SU-DHL-6 (cell line): ENCODE results near the gene CLDN18.

Experiments
- H2AFZ ChIP-seq: fragments of 200-600 bp; sonication (generic); 2 replicates; pipeline ENCODE4 v1.6.1; 2014; ENCODE audit warnings: low read depth, mild to moderate bottlenecking, moderate library complexity, mixed read lengths, antibody characterized with exemption, low read length; ENCODE audit not compliant: severe bottlenecking
- H3F3A ChIP-seq: fragments of 200-600 bp; shearing (Covaris generic); 2 replicates; pipeline ENCODE4 v1.6.0; 2016; ENCODE audit warnings: antibody characterized with exemption, mild to moderate bottlenecking; ENCODE audit not compliant: insufficient read depth
- H3K27ac ChIP-seq: fragments of 200-600 bp; sonication (generic); 2 replicates; pipeline ENCODE4 v1.5.1; 2016; ENCODE audit warnings: low read depth, mild to moderate bottlenecking, low read length, moderate library complexity, mixed read lengths
- H3K27me3 ChIP-seq: fragments of 200-600 bp; sonication (generic), shearing (Covaris generic); 2 replicates; pipeline ENCODE4 v1.6.0; 2014; ENCODE audit warnings: mild to moderate bottlenecking, low read length
- H3K36me3 ChIP-seq: fragments of 200-600 bp; sonication (generic); 2 replicates; pipeline ENCODE4 v1.6.1; 2014; ENCODE audit warnings: mild to moderate bottlenecking, low read length, mixed read lengths
- H3K4me2 ChIP-seq: fragments of 300-600, 200-600 bp; shearing (Covaris generic), sonication (generic); 2 replicates; pipeline ENCODE4 v1.6.0; 2014; ENCODE audit warnings: low read length, low read depth, mild to moderate bottlenecking; ENCODE audit not compliant: poor library complexity, severe bottlenecking
- H3K4me3 ChIP-seq: fragments of 200-600 bp; sonication (generic); 2 replicates; pipeline ENCODE4 v1.5.1; 2014; ENCODE audit warnings: antibody characterized with exemption, low read length, mild to moderate bottlenecking, mixed read lengths; ENCODE audit not compliant: insufficient read depth, poor library complexity, severe bottlenecking
- H3K79me2 ChIP-seq: fragments of 200-600 bp; sonication (generic); 2 replicates; pipeline ENCODE4 v1.6.1; 2014; ENCODE audit warnings: mild to moderate bottlenecking, low read length, moderate library complexity; ENCODE audit not compliant: insufficient read depth
- H3K9ac ChIP-seq: fragments of 200-600 bp; sonication (generic); 2 replicates; pipeline ENCODE4 v1.7.0; 2014; ENCODE audit warnings: mild to moderate bottlenecking, low read length
- H3K9me2 ChIP-seq: fragments of 200-600 bp; sonication (generic); replicated peaks from 2 replicates; pipeline ENCODE4 v1.6.1; 2014; ENCODE audit warnings: low read length; ENCODE audit not compliant: insufficient read depth
- H3K9me3 ChIP-seq: fragments of 200-600 bp; sonication (generic); 2 replicates; pipeline ENCODE4 v1.6.1; 2014; ENCODE audit warnings: low read length, mixed read lengths; ENCODE audit not compliant: insufficient read depth
- H4K20me1 ChIP-seq: fragments of 200-600 bp; sonication (generic); 2 replicates; pipeline ENCODE4 v1.6.1; 2014; ENCODE audit warnings: low read depth, mild to moderate bottlenecking, antibody characterized with exemption, low read length, moderate library complexity, mixed read lengths
- EZH2phosphoT487 ChIP-seq: fragments of 200-600 bp; sonication (generic), shearing (Covaris generic); conservative IDR thresholded peaks from 2 replicates; pipeline ENCODE4 v1.6.1; 2018; ENCODE audit warnings: mild to moderate bottlenecking, antibody characterized with exemption, low read length, moderate library complexity, mixed read lengths
- TF ChIP-seq, protein P1 (sequence below): fragments of 200-600 bp; sonication (generic); IDR thresholded peaks from one replicate; pipeline ENCODE4 v1.5.1; 2017; ENCODE audit warnings: antibody characterized with exemption, mild to moderate bottlenecking, low read length, moderate library complexity; ENCODE audit not compliant: insufficient read depth, poor library complexity, severe bottlenecking

CLDN18 gene

DNA sequence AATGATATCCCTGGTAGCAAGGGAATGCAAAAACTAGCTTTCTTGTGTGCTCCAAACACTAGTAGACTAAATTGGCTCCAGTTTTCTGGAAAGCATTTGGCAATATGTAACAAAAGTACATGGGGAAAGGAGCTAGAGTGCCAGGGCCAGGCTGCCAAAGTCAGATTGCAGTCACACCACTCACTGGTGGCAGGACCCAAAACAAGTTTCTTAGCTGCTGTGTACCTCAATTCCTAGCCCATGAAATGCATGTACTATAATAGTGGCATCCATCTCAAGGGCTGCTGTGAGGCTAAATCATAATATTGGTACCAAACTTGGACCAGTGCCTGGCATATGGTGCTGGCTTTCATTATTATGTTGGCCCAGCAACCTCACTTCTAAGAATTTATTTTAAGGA is 49.3 kb downstream of the CLDN18 start:
- H3K4me3 ChIP-seq = no peak overlapping the region
- H3K9me3 ChIP-seq = no peaks in the 10 kb centered on the region
- no peak overlapping the region for H3K9ac ChIP-seq
- no peaks in the 10 kb centered on the region for H3K27me3 ChIP-seq
- H2AFZ ChIP-seq = no peak overlapping the region
- H4K20me1 ChIP-seq = no peaks in the 10 kb centered on the region
- H3K4me2 ChIP-seq = no peak overlapping the region
- H3K27ac ChIP-seq = no peak overlapping the region
- H3K36me3 ChIP-seq = no peaks in the 10 kb centered on the region
- H3F3A ChIP-seq = no peaks in the 10 kb centered on the region
- H3K79me2 ChIP-seq = no peaks in the 10 kb centered on the region
- no peak for TF ChIP-seq EZH2phosphoT487
- TF ChIP-seq, protein P1, sequence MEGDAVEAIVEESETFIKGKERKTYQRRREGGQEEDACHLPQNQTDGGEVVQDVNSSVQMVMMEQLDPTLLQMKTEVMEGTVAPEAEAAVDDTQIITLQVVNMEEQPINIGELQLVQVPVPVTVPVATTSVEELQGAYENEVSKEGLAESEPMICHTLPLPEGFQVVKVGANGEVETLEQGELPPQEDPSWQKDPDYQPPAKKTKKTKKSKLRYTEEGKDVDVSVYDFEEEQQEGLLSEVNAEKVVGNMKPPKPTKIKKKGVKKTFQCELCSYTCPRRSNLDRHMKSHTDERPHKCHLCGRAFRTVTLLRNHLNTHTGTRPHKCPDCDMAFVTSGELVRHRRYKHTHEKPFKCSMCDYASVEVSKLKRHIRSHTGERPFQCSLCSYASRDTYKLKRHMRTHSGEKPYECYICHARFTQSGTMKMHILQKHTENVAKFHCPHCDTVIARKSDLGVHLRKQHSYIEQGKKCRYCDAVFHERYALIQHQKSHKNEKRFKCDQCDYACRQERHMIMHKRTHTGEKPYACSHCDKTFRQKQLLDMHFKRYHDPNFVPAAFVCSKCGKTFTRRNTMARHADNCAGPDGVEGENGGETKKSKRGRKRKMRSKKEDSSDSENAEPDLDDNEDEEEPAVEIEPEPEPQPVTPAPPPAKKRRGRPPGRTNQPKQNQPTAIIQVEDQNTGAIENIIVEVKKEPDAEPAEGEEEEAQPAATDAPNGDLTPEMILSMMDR = no peak
- H3K9me2 ChIP-seq = no peaks in the 10 kb centered on the region

DNA sequence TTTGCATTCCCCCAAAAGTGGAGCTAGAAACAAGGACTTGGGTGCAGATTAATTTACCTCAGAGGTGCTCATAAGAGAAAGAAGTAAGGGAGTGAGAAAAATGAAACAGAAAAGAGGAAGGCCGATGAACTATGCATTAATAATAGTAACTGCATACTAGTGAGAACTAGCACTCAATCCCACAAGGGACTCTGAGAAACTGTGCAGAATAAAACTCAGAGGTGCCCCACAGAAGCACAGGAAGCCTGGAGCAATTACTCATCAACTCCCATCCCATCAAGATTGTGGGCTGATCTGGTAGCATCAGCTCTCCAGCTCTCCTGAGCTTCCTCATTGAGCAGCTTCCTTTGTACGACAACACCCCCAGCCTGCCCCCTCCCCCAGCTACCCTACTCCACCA is 50.8 kb downstream of the CLDN18 start:
- H2AFZ ChIP-seq = no peak overlapping the region
- H3K4me3 ChIP-seq = no peak overlapping the region
- no peaks in the 10 kb centered on the region for H3K9me2 ChIP-seq
- no peaks in the 10 kb centered on the region for H3K27me3 ChIP-seq
- TF ChIP-seq EZH2phosphoT487 = no peak
- TF ChIP-seq, protein P1 = no peak
- H3K79me2 ChIP-seq = no peaks in the 10 kb centered on the region
- no peaks in the 10 kb centered on the region for H3K36me3 ChIP-seq
- H4K20me1 ChIP-seq = no peaks in the 10 kb centered on the region
- no peaks in the 10 kb centered on the region for H3F3A ChIP-seq
- H3K9ac ChIP-seq = no peak overlapping the region
- H3K4me2 ChIP-seq = no peak overlapping the region
- no peak overlapping the region for H3K27ac ChIP-seq
- H3K9me3 ChIP-seq = no peaks in the 10 kb centered on the region

DNA sequence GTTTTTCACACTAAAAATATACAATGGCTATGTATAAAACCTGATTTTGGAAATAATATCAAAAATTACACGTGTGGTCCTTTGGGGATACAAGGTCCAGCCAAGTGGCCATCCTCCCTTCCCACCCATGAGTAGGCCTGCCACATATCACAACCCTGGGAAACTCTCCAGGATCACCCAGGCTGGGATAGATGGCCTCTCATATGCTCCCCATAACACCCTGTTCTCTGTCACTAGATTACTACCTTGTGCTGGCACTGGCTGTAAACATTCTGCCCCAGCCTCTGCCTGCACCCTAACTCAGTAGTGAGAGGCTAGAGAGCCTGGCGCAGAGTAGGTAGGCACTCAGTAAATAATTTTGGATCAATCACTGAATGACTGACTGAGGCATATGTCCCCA is 52.1 kb downstream of the CLDN18 start:
- Histone ChIP-seq H3F3A (no peaks in the 10 kb centered on the region), H4K20me1 (no peaks in the 10 kb centered on the region), H3K9me3 (no peaks in the 10 kb centered on the region), H3K4me3 (no peak overlapping the region), H2AFZ (no peak overlapping the region), H3K4me2 (no peak overlapping the region), H3K27me3 (0 out of 2 replicates have a peak, but pooled peaks cover 5% of the 10 kb centered on the region), H3K9ac (no peak overlapping the region), H3K36me3 (no peaks in the 10 kb centered on the region), H3K27ac (no peak overlapping the region), H3K79me2 (no peaks in the 10 kb centered on the region), H3K9me2 (no peaks in the 10 kb centered on the region)
- TF ChIP-seq, protein P1 = no peak
- no peak for TF ChIP-seq EZH2phosphoT487

DNA sequence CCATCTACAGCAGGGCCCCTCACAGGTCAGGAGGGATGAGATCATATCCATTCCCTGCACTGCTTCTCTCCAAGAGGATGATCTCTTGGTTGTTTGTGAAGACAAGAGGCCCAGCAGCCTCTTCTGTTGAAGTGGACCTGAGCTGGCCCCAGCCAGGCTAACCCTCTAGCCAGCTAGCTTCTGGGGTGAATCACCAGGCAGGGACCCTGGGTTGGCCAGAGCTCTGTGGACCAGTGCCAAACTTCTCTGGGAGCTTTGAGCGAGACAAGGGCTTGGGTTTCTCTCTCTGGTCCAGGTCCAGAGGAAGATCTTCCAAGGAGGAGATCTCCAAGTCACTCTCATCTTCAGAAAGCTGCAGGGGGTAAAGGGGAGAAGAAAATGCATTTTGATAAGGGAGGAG is 52.7 kb downstream of the CLDN18 start:
- no peaks in the 10 kb centered on the region for H3K9me3 ChIP-seq
- TF ChIP-seq EZH2phosphoT487 = no peak
- TF ChIP-seq, protein P1 = no peak
- no peaks in the 10 kb centered on the region for H3K36me3 ChIP-seq
- H4K20me1 ChIP-seq = no peaks in the 10 kb centered on the region
- H3K79me2 ChIP-seq = no peaks in the 10 kb centered on the region
- no peak overlapping the region for H2AFZ ChIP-seq
- H3K9me2 ChIP-seq = no peaks in the 10 kb centered on the region
- no peak overlapping the region for H3K4me2 ChIP-seq
- H3K27me3 ChIP-seq = 0 out of 2 replicates have a peak, but pooled peaks cover 5% of the 10 kb centered on the region
- no peak overlapping the region for H3K4me3 ChIP-seq
- H3K9ac ChIP-seq = no peak overlapping the region
- H3F3A ChIP-seq = no peaks in the 10 kb centered on the region
- no peak overlapping the region for H3K27ac ChIP-seq
